Measurements from ENCODE around the gene ARHGAP24. TPM values are rescaled to one million over a fixed set of nuclear protein-coding genes. Genes with fewer than 3 reads are reported as not detected.

Gene ARHGAP24
- total RNA-seq, 1 experiment from 2014 or later = 1.3 TPM

- no peak overlapping the region for H3K4me3 ChIP-seq (replicated peaks in 1 of 2; ENCODE audit: low read depth in 1 of 2, low read length in 2 of 2)
- CTCF ChIA-PET = interaction anchor here (1.5 kb wide), 1 partner anchor 87 kb away, joined by 3 read pairs; no protein-coding TSS in a partner anchor
- intact Hi-C loops (cut with micrococcal nuclease) = no loop called here
- POLR2A ChIA-PET = no interaction called here
- no peaks in the 10 kb centered on the region for H3K79me2 ChIP-seq (ENCODE audit: insufficient read depth, low read length)
- H3K27me3 ChIP-seq (ENCODE audit: insufficient read depth, low read length) = no peaks in the 10 kb centered on the region
- BruUV-seq (replicated peaks) = no TSS peak
- no peak overlapping the region for H2AFZ ChIP-seq (ENCODE audit: low read depth, low read length, poor library complexity, severe bottlenecking)
- no peak for TF ChIP-seq CTCF (IDR thresholded peaks at IDR 0.05 in 2 of 3, conservative IDR thresholded peaks at IDR 0.05 in 1 of 3; ENCODE audit: borderline replicate concordance in 1 of 3, insufficient read depth in 1 of 3, low read depth in 2 of 3, low read length in 2 of 3)
- no peak for TF ChIP-seq EZH2 (IDR thresholded peaks at IDR 0.05)
- no peak for TF ChIP-seq REST (IDR thresholded peaks at IDR 0.05; ENCODE audit: low read depth)
- TF ChIP-seq SP1 (IDR thresholded peaks at IDR 0.05; ENCODE audit: low read depth) = no peak
- no peak for TF ChIP-seq ELF1 (IDR thresholded peaks at IDR 0.05; ENCODE audit: borderline replicate concordance, low read depth)
- TF ChIP-seq JUND (IDR thresholded peaks at IDR 0.05) = no peak
- no peak for TF ChIP-seq ZNF274 (IDR thresholded peaks at IDR 0.05; ENCODE audit: low read depth, low read length)
- no peak for TF ChIP-seq POLR2A (IDR thresholded peaks at IDR 0.05; ENCODE audit: borderline replicate concordance, extremely low read depth, insufficient read depth, insufficient read length)
- TF ChIP-seq ATF3 (IDR thresholded peaks at IDR 0.05) = no peak
- TF ChIP-seq RAD21 (IDR thresholded peaks at IDR 0.05; ENCODE audit: low read depth) = no peak
- TF ChIP-seq ZFX (IDR thresholded peaks at IDR 0.05) = no peak
- no peak for TF ChIP-seq MAX (IDR thresholded peaks at IDR 0.05)
- no peak for TF ChIP-seq TCF7L2 (IDR thresholded peaks at IDR 0.05; ENCODE audit: borderline replicate concordance, extremely low read depth, insufficient read depth, insufficient read length)
- TF ChIP-seq SRF (IDR thresholded peaks at IDR 0.05; ENCODE audit: low read depth) = no peak
- TF ChIP-seq FOSL1 (IDR thresholded peaks at IDR 0.05; ENCODE audit: low read depth) = no peak
- no peak for TF ChIP-seq CBX3 (IDR thresholded peaks at IDR 0.05; ENCODE audit: low read depth)
- no peak for TF ChIP-seq CEBPB (IDR thresholded peaks at IDR 0.05; ENCODE audit: low read depth)
- TF ChIP-seq EZH2phosphoT487 (IDR thresholded peaks at IDR 0.05; ENCODE audit: borderline replicate concordance) = no peak
- no peak for TF ChIP-seq YY1 (IDR thresholded peaks at IDR 0.05; ENCODE audit: extremely low read depth, insufficient replicate concordance, low read depth, low read length)
- no peak for TF ChIP-seq SIN3A (IDR thresholded peaks at IDR 0.05; ENCODE audit: low read depth)
- no peak overlapping the region for H3K27ac ChIP-seq (ENCODE audit: low read depth, low read length)
- ATAC-seq (no peak), DNase-seq (ENCODE audit: low read depth, low spot score) (no peak)
- H3K9me3 ChIP-seq (ENCODE audit: control insufficient read depth in 1 of 2, insufficient read depth in 1 of 2, low read depth in 1 of 2, low read length in 2 of 2) = no peaks in the 10 kb centered on the region
- no peaks in the 10 kb centered on the region for H3K9me2 ChIP-seq (ENCODE audit: insufficient read depth)
- no peaks in the 10 kb centered on the region for H3K36me3 ChIP-seq (ENCODE audit: control insufficient read depth in 1 of 2, insufficient read depth in 2 of 2, low read length in 2 of 2)
- H3K4me1 ChIP-seq (ENCODE audit: control insufficient read depth in 1 of 2, insufficient read depth in 2 of 2, low read length in 2 of 2) = no peaks in the 10 kb centered on the region
- no peak overlapping the region for H3K9ac ChIP-seq (ENCODE audit: low read length)
- H3K4me2 ChIP-seq (ENCODE audit: low read length) = no peak overlapping the region
- no peaks in the 10 kb centered on the region for H4K20me1 ChIP-seq (ENCODE audit: insufficient read depth)
- RAD21 ChIA-PET (ENCODE audit: low non-redundant PET in 1 of 2, low total read pairs in 2 of 2, uncharacterized antibody in 2 of 2, unreplicated experiment in 2 of 2) = no interaction called here
Observed at GRCh38 chr4:85883180-85883579, 408.2 kb downstream of the ARHGAP24 start.
